KBM-7 (cell line): ENCODE measurements around the gene HMGB3.
"Not testable (repeated sequence)": the region's sequence is repeated elsewhere in the genome, so short reads cannot be mapped to it uniquely, and the experiment has no call there.

Experiments used
- DNase-seq: peaks from one replicate; pipeline ENCODE4 v3.0.0-alpha.2; 2015
- in situ Hi-C: fragments of 300-500 bp; cut with MboI; formaldehyde crosslinking; loops from 2 replicates; pipeline ENCODE4 v1.14.3; 2020; ENCODE audit warnings: low sequenced_read_pairs, low pct_unique_long_range_greater_than_20kb, mixed read lengths

HMGB3 gene

DNA sequence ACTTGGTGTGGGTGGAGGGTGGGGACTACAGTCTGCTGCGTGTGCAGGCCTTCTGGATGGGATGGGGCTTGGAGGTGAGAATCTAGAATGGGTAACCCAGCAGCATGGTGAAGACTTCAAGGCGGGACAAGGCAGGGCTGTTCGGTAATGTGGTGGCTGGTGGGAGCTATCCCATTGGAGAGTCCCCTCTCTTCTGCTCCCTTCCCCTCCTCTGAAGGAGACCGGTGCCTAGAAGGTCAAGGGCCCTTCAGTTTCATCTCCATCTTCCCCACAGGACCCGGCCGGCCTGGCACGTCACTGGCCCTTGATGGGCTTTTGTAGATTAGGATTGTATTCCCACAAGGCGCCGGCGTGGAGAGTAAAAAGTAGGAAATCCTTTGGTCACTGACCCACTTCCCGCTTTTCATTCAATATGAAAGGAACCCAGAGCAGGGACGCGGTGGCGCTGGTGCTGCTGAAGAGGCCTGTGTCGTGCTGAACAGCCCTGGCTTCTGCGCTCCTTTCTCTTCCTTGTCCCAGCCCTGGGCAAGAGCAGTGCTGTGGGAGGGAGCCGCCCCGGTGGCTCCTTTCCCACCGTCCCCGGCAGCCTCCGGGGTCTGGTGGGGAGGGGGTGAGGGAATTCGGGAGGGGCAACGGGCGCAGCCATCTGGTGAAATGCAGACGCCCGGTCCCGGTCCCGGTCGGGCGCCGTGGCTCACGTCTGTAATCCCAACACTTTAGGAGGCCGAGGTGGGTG, 7.3 kb upstream of the HMGB3 start:
- no peak for DNase-seq
- in situ Hi-C loops: no loop called here

GRCh38 chrX:150977411-150978162, 5.5 kb upstream of the HMGB3 start:
- DNase-seq: no peak
- in situ Hi-C loops: no loop called here

DNA sequence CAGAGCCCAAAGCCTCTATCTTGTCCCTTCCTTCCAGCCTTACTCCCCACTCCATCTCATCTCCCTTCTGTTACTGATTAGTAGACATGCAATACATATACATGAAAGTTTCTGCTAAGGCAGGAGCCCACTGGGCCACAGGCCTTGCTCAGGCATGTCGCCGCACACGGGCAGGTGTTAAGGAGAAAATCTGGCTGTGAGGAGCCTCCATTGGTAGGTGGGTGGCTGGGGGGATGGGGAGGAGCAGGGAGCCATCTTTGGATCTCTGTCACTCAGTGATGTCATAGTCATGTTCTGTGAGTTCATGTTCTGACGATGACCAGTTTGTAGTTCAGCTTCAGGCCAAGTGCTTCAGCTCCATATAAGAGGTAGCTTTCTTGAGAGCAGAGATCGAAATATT, 2.9 kb upstream of the HMGB3 start:
- in situ Hi-C loops: no loop called here
- DNase-seq: no peak

DNA sequence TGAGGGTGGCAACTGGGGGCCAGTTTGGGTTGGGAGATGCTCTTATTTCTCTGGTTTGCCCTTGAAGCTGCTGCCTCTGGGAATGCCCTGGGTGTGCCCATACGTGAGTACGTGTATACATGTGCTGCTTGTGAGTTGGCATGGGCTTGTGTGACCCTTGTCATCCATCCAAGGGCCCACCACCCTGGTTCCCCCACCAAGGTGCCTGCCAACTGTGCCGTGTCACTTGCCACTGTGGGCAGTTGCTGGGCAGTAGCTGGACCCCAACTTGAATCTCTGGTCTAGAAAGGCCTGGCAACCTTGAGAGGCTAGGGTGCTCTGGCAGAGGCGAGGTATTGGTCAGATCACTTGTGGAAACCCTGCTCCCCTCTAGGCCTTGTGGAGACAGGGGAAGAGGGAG, 2.4 kb upstream of the HMGB3 start:
- DNase-seq: no peak
- in situ Hi-C loops: no loop called here

DNA sequence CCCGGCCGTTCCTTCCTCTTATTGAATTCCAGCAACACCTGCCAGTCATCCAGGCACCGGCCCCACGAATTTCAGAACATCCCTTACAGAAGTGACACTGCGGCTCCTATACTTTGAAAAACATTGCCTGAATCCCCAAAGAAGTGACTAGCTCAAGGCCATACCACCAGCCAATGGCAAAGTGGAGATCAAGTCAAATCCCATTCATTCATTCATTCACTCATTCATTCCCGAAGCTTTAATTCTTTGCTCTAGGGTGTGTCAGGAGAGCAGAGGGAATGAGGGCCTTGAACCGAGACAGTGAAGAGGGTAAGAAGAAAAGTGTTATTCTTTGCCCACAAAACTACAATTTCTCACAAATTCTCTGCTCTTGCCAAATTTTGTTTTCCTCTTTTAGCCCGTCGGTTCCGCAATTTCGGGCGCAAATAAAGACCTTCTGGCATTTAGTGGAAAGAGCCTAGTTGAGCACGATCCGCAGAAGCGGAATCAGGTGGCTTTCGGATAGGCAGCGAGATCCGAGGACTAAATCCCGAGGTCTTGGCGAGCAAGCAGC, 824 bp upstream of the HMGB3 start:
- in situ Hi-C loops: no loop called here

GRCh38 chrX:150983521-150984168, 510 bp downstream of the HMGB3 start:
- in situ Hi-C loops: no loop called here
- DNase-seq: peak; percentile 11

More for the DNA sequence above, 824 bp upstream of the HMGB3 start:
- no peak for DNase-seq

DNA sequence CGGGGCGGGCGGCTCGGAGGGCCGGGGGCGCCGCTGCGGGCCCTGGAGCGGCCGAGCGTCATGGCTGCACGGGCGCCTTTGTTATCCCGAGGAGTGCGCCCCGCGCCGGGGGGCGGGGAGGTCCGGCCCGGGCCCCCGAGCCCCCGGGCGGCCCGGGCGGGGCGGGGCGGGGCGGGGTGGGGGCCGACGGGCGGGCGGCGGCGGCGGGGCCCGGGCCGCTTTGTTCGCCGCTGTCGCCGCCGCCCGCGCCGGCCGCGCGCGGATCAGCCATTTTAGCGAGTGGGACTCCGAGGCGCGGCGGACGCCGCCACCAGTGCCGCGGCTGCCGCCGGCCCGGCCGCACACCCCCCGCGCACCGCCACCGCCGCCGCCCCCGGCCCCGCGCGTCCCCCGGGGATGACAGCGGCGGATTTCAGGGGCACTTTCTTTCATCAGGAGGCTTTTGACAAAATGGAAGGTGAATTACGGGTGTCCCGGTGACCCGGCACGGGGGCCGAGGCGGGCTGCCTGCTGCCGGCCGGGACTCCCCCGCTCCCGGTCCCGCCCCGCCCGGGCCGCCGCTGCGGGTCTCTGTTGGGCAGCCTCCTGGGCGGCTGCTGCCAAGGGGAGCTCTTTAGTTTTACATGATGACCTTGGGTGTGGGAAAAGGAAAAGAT, 1.2 kb downstream of the HMGB3 start:
- in situ Hi-C loops: no loop called here
- no peak for DNase-seq

GRCh38 chrX:150987687-150988086, 4.6 kb downstream of the HMGB3 start:
- in situ Hi-C loops, DNase-seq: not testable (repeated sequence)

- no peak for DNase-seq
- in situ Hi-C loops: no loop called here
These were observed 6.3 kb downstream of the HMGB3 start for GRCh38 chrX:150989420-150989819.

- in situ Hi-C loops: no loop called here
- DNase-seq: peak; percentile 8
These were observed 7.8 kb downstream of the HMGB3 start for GRCh38 chrX:150990910-150991309.

DNA sequence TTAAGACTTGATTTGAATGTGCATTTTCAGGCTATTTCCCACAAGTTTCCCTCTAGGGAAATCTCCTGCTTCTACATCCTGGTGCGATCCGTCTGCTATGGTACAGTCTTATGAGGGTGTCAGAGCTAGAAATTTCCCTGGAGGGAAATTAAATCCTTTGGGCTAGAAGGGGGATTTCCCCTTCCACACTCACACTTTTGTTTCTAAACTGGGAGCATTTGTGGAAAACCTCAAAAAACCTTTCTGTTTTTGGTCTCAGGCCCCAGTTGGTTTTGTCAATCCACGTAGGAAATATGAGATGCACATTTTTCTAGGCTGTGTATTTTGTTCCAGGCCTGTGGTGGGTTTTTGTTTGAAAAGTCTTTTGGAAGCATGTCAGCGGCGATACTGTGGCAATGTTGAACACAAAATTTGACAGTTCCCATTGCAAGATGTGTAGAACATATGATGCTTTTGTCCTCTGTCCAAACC, 17.8 kb downstream of the HMGB3 start:
- in situ Hi-C loops: no loop called here
- no peak for DNase-seq

DNA sequence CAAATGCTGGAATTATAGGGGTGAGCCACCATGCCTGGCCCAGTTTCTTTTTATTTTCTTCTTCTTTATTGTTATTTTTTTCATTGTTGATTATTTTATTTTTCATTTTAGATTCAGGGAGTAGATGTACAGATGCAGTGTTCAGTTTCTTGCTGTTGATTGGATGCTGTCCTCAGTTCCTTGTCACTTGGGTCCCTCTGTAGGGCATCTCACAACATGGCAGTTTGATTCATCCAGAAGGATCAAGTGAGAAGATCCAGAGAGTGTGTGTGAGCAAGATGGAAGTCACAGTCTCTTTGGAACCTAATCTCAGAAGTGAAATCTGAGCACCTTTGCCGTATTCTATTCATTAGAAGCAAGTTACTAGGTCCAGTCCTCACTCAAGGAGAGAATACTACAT, 20.9 kb downstream of the HMGB3 start:
- DNase-seq: peak; percentile 7
- in situ Hi-C loops: no loop called here

DNA sequence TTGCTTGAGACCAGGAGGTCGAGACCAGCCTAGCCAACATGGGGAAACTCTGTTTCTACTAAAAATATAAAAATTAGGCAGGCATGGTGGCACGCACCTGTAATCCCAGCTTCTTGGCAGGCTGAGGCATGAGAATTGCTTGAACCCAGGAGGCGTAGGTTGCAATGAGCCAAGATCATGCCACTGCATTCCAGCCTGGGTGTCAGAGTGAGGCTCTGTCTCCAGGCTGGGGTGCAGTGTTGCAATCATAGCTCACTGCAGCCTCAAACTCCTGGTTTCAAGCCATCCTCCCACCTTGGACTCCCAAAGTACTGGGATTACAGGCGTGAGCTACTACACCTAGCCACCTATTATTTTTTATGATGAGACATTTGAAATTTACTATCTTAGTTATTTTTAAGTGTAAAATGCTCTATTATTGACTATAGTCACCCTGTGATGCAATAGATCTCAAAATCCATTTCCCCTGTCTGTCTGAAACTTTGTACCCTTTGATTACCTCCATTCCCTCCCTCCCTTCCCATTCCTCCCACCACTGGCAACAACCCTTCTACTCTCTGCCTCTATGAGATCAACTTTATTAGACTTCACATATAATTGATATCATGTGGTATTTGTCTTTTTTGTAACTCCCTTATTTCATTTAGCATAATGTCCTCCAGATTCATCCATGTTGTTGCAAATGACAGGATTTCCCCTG, 23.4 kb downstream of the HMGB3 start:
- DNase-seq: no peak
- in situ Hi-C loops: no loop called here

DNA sequence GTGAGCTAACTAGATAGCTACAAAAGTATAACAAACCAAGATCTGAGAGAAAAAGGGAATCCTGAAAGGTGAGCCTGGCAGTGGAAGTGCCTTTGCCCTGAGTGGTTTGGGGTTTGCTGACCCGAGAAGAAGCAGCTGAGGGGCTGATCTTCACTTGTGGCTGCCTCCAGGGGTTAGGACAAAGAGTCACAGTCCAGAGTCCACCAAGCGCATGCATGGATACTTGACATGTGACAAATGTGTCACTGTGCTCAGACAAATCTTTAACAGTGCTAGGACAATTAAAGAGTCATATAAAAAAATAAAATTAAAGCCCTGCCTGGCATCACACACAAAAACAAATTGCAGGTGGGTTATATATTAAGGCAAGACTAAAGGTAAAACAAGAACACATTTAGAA, 26.4 kb downstream of the HMGB3 start:
- DNase-seq: no peak
- in situ Hi-C loops: no loop called here

- in situ Hi-C loops: no loop called here
- no peak for DNase-seq
These were observed 30.1 kb downstream of the HMGB3 start for GRCh38 chrX:151013164-151013743.

GRCh38 chrX:151015684-151016083, 32.5 kb downstream of the HMGB3 start:
- no peak for DNase-seq
- in situ Hi-C loops: no loop called here

DNA sequence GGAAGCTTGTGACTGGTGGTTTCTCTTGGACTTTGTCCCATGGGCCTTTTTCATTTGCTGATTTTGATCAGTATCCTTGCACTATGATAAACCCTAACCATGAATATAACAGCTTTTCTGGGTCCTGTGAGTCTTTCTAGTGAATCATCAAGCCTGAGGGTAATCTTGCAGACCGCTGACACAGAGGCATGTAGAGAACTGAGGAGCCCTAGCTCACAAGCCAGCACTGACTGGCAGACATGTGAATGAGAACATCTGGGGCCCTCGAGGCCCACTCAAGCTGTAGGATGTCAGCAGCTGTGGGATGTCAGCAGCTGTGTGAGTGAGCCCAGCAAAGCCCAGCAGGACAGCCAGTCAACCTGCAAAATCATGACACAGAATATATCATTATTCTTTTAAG, 36.7 kb downstream of the HMGB3 start:
- no peak for DNase-seq
- in situ Hi-C loops: no loop called here

DNA sequence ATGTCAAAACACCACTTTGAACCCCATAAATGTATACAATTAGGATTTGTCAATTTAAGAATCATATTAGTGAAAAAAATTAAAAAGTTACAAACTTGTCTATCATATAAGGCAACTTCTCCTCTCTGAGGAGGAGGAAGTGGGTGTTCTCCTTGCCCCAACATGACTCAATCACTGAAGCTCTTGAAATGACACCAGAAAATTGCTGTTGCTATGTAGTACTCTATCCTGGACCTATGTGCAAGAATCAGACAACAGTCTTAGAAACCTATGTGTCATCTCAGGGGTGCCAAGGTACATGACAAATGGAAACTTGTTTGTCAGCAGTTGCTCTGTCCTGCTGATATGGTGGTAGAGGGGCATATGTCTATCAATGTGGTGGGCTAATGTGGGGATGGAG, 47.7 kb downstream of the HMGB3 start:
- no peak for DNase-seq
- in situ Hi-C loops: no loop called here
